HL-60/S4 treated with phorbol 12-myristate 13-acetate at 8.2 ng/mL for 4 days and 3 days (cell line): ENCODE data around the gene NEK10.
"Not testable (repeated sequence)": the region's sequence is repeated elsewhere in the genome, so short reads cannot be mapped to it uniquely, and the experiment has no call there.

Source experiments
- in situ Hi-C: fragments of 300-500 bp; cut with MboI; formaldehyde crosslinking; loops from 2 replicates; pipeline ENCODE4 v1.15.0; 2022; ENCODE audit warnings: low sequenced_read_pairs

The NEK10 gene, protein sequence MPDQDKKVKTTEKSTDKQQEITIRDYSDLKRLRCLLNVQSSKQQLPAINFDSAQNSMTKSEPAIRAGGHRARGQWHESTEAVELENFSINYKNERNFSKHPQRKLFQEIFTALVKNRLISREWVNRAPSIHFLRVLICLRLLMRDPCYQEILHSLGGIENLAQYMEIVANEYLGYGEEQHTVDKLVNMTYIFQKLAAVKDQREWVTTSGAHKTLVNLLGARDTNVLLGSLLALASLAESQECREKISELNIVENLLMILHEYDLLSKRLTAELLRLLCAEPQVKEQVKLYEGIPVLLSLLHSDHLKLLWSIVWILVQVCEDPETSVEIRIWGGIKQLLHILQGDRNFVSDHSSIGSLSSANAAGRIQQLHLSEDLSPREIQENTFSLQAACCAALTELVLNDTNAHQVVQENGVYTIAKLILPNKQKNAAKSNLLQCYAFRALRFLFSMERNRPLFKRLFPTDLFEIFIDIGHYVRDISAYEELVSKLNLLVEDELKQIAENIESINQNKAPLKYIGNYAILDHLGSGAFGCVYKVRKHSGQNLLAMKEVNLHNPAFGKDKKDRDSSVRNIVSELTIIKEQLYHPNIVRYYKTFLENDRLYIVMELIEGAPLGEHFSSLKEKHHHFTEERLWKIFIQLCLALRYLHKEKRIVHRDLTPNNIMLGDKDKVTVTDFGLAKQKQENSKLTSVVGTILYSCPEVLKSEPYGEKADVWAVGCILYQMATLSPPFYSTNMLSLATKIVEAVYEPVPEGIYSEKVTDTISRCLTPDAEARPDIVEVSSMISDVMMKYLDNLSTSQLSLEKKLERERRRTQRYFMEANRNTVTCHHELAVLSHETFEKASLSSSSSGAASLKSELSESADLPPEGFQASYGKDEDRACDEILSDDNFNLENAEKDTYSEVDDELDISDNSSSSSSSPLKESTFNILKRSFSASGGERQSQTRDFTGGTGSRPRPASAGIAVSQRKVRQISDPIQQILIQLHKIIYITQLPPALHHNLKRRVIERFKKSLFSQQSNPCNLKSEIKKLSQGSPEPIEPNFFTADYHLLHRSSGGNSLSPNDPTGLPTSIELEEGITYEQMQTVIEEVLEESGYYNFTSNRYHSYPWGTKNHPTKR

GRCh38 chr3:27368831-27369607 lies at the start of gene NEK10:
Gene NEK10 (minus strand): TSS chr3:27369383. CDS start chr3:27352882, 16,501 bp downstream.
- in situ Hi-C loops, result no loop called here

- in situ Hi-C loops, result no loop called here
Observed at GRCh38 chr3:27415202-27415601, 46.0 kb upstream of the NEK10 start.

- in situ Hi-C loops, result no loop called here
Observed at GRCh38 chr3:27392950-27393679, 23.9 kb upstream of the NEK10 start.

GRCh38 chr3:27392414-27392813 lies 23.2 kb upstream of the NEK10 start:
- in situ Hi-C loops, result not testable (repeated sequence)

GRCh38 chr3:27391796-27392195 lies 22.6 kb upstream of the NEK10 start:
- in situ Hi-C loops, result no loop called here

DNA sequence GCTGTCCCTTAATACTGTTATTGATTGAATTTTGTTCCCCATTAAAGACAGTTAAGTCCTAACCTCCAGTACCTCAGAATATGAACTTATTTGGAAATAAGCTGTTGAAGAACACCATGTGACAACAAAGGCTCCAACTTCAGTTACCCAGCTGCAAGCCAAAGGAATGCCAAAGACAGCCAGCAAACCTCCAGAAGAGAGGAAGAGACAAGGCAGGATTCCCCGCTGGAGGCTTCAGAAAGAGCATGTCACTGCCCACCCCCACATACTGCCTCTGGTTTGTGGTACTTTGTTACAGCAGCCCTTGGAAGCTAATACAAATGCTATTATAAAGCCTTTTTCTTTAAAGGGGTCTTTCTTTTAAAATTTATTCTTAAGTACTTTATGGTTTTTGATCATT lies 18.4 kb upstream of the NEK10 start:
- in situ Hi-C loops, result no loop called here

DNA sequence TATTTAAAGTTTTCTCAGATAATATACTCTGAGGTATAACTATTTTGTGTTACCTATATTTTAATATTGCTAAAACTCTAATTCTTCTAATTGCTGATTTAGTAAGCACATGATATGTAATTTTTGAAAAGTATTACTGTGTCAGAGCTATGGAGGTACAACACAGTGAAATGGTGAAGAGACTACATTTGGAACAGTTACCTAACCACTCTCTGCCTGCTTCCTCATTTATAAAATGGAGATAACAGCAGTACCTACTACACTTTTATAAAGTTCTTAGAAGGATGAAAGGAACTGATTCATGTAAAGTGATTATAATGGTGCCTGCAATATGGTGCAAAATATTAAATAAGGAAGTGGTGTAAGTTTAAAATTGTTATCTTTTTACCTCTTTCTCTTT lies 16.3 kb upstream of the NEK10 start:
- in situ Hi-C loops, result no loop called here

GRCh38 chr3:27384191-27384590 lies 15.0 kb upstream of the NEK10 start:
- in situ Hi-C loops, result no loop called here

GRCh38 chr3:27380433-27381357 lies 11.5 kb upstream of the NEK10 start:
- in situ Hi-C loops, result no loop called here

DNA sequence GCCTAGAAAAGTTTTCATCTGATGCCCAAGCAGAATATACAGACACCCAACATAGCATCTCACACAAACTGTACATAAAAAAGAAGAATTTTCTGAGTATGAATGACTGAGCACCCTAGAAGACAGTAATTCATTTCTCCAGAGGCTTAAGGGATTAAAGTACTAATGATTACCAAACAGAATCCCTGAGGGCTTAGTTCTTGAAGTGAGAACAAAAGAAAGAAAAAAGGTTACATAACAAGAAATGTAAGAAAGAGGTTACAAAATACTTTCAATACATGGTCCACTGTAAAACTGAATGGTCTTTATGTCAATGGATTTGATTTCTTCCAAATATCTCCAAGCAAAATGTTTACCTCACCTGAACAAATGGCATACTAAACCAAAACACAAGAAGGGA lies 9.1 kb upstream of the NEK10 start:
- in situ Hi-C loops, result no loop called here

GRCh38 chr3:27376109-27376772 lies 7.1 kb upstream of the NEK10 start:
- in situ Hi-C loops, result no loop called here

DNA sequence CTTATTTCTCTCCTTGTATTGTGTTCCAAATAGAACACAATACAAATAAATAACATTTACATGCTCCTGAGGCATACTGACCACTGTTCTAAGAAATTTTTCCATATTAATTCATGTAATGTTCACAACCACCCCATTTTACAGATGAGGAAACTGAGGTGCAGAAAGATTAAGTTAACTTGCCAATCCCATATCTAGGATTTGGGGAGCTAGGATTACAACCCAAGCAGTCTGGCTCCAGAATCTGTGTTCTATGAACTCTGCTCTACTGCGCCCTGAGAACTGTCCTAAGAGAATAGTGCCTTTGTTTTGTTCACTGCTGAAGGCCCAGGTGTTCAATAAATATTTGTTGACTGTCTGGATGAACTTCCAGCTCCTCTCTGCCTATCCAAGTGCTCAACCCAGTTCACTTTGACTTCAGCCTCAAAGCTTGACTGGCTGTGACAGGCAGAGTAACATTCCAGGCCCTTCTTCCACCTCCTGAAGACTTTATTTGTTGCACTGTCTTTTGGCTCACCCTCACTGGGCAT lies 3.1 kb downstream of the NEK10 start:
- in situ Hi-C loops, result no loop called here

DNA sequence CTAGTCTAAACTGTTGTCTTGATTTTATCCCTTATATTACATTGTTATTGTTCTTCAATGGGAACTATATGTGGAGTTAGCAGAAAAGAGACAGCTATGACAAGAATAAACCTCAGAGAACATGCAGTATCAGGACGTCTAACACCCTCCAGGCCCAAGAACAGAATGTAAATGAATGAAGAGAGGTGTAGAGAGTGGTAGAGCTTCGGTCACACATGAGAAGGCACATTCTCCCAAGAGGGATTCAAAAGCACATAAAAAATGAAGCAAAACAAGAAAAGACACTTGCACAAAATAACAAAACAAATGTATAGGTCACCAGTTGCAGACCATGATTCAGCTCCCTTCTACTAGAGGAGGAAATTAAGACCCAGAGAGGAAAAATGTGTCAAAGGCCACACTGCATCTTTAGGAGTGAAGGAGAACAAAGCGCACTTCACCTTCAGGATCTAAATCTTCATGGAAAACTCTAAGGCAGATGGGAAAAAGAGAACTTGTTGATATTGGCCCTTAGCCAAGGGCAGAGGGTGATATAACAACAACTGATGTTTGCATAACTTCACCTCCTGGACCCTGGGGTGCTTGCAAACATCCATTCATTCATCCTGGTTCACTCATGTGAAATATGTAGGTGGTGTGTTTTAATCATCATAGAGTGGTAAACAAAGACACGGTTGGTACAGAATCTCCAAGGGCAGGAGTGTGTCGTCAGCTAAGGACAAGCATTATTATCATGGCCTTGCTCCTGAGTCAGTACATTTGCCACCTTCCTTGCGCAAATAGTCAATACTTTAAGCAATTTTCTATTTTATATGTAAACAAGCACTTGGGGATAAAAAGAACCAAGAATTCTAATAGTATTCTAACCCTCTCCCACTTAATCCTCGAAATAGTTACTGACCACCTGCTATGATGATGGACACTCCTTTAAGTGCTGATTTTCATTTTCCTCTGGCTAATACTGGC lies 8.8 kb downstream of the NEK10 start:
- in situ Hi-C loops, result no loop called here

- in situ Hi-C loops, result no loop called here
Observed at GRCh38 chr3:27358372-27358771, 10.8 kb downstream of the NEK10 start.

DNA sequence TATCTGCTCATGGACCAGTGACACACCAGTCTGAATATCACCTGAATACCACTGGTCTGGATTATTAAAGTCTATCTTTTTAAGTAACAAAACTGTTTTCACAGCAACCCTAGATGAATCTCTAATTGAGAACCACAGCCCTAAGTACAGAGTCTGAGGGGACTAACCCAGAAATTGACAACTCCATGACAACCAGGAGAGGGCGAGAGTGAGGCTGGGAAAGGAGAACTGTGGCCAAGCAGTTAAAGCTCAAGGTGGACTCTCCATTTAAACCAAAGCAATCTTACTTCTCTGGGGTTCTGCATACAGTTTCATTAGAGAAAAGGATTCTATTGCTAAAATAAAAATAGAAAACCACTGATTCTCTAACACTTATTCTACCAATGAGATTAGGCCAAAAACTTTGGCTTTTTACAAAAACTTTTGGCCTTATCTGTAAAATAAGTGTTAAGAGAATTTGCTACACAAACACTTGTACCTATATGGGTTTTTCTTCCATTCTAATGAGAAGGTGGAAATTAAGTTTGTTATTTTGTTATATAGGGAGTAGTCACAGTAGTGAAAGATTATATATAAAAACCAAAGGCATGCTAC lies 11.4 kb downstream of the NEK10 start:
- in situ Hi-C loops, result no loop called here

- in situ Hi-C loops, result no loop called here
Observed at GRCh38 chr3:27356976-27357375, 12.2 kb downstream of the NEK10 start.
